Measurements from ENCODE around the gene FAM32A.

GRCh38 chr19:16223746-16224145 is 38.5 kb downstream of the FAM32A start:
- no peak for TF ChIP-seq POLR2A (IDR thresholded peaks at IDR 0.05)
- no peak for TF ChIP-seq EP300 (IDR thresholded peaks at IDR 0.05; ENCODE audit: low read depth)

Measured in transverse colon (tissue), 1 donor.